K562 (cell line): ENCODE data around the gene SCNN1A. TPM values are rescaled to one million over a fixed set of nuclear protein-coding genes. Genes with fewer than 3 reads are reported as not detected.

Experiments
- ATAC-seq: fragments of 200-7000 bp; cut with Tn5 transposase; 3 replicates; pipeline ENCODE4 v1.9.1; 2020; ENCODE audit warnings: moderate library complexity
- BruUV-seq: library from RNA; stranded (reverse); fragments of 400-500 nt; replicated peaks from 2 replicates; lab custom pipeline; 2021; lab: Mats Ljungman, UMichigan
- CTCF ChIA-PET: fragments of 300-600 bp; formaldehyde crosslinking; extraction: SDS; loops from one replicate; lab custom pipeline; 2021; ENCODE audit warnings: low intra/inter-chr PET ratio; lab: Yijun Ruan, JAX
- POLR2A ChIA-PET: fragments of 300-600, 350-650 bp; sonication (Branson Sonifier 250); formaldehyde crosslinking; extraction: SDS; loops from one replicate; lab custom pipeline; 2021; ENCODE audit warnings: antibody characterized with exemption, inconsistent platforms; lab: Yijun Ruan, JAX
- DNase-seq, 4 experiments: peaks; one replicate each; pipeline versions ENCODE4 v3.0.0 to v3.0.0-alpha.2; 2011 to 2018; ENCODE audit warnings: low spot score in 3 of 4, mixed read lengths in 3 of 4; ENCODE audit errors: extremely low read depth in 1 of 4
- FAIRE-seq: peaks from 2 replicates; lab custom pipeline; 2011; peaks lifted over from hg19 to GRCh38; lab: Jason Lieb, UNC
- H2AFZ ChIP-seq: 2 replicates; pipeline ENCODE4 v1.6.0; 2011; ENCODE audit warnings: low read depth, low read length, control low read depth, inconsistent platforms
- H3K27ac ChIP-seq: fragments of 200-600 bp; 3 replicates; pipeline ENCODE4 v1.8.0; 2011; ENCODE audit warnings: low read depth, mild to moderate bottlenecking, control low read depth, inconsistent platforms, low read length, moderate library complexity, mixed read lengths; ENCODE audit errors: extremely low read depth
- H3K27me3 ChIP-seq, 2 experiments: fragments of 300-600 bp in 1 of 2; 2 replicates in 1 of 2; 3 replicates in 1 of 2; pipeline versions ENCODE4 v1.6.0 to v1.8.0; 2011; ENCODE audit warnings: inconsistent platforms in 2 of 2, low read length in 2 of 2, mild to moderate bottlenecking in 1 of 2, mixed read lengths in 1 of 2, moderate library complexity in 1 of 2; ENCODE audit not compliant: control insufficient read depth in 2 of 2, insufficient read depth in 2 of 2
- H3K36me3 ChIP-seq: fragments of 300-600 bp; 3 replicates; pipeline ENCODE4 v1.8.0; 2011; ENCODE audit warnings: mild to moderate bottlenecking, low read length, inconsistent platforms; ENCODE audit not compliant: control insufficient read depth, insufficient read depth
- H3K4me1 ChIP-seq, 2 experiments: fragments of 200-600 bp in 1 of 2; replicated peaks in 1 of 2; 2 replicates in 1 of 2; 3 replicates in 1 of 2; pipeline versions ENCODE4 v1.5.1 to v1.8.0; 2011; ENCODE audit warnings: inconsistent platforms in 2 of 2, low read length in 2 of 2, mild to moderate bottlenecking in 1 of 2, mixed read lengths in 1 of 2, moderate library complexity in 1 of 2; ENCODE audit not compliant: control insufficient read depth in 2 of 2, insufficient read depth in 2 of 2
- H3K4me2 ChIP-seq: 2 replicates; pipeline ENCODE4 v1.6.1; 2011; ENCODE audit warnings: low read length, control low read depth, inconsistent platforms, mixed read lengths; ENCODE audit not compliant: insufficient read depth
- H3K4me3 ChIP-seq: fragments of 200-600 bp; sonication (generic), shearing (Covaris generic); 2 replicates; pipeline ENCODE4 v1.5.1; 2016; ENCODE audit warnings: control low read depth, inconsistent platforms
- H3K79me2 ChIP-seq: fragments of 200-600 bp; 3 replicates; pipeline ENCODE4 v1.8.0; 2011; ENCODE audit warnings: low read length, inconsistent platforms; ENCODE audit not compliant: control insufficient read depth, insufficient read depth
- H3K9ac ChIP-seq, 2 experiments: 2 replicates each; pipeline versions ENCODE4 v1.6.0 to v1.6.1; 2011; ENCODE audit warnings: low read depth in 2 of 2, low read length in 2 of 2, control low read depth in 1 of 2, inconsistent platforms in 1 of 2, mild to moderate bottlenecking in 1 of 2, mixed read lengths in 1 of 2; ENCODE audit not compliant: insufficient read depth in 1 of 2
- H3K9me1 ChIP-seq: one replicate; pipeline ENCODE4 v1.6.0; 2011; ENCODE audit warnings: inconsistent platforms, mild to moderate bottlenecking, low read length, moderate library complexity; ENCODE audit not compliant: control insufficient read depth, insufficient read depth
- H3K9me3 ChIP-seq: replicated peaks from 2 replicates; pipeline ENCODE4 v1.5.1; 2011; ENCODE audit warnings: low read depth, low read length, inconsistent platforms; ENCODE audit not compliant: control insufficient read depth, insufficient read depth
- H4K20me1 ChIP-seq: replicated peaks from 2 replicates; pipeline ENCODE4 v1.6.1; 2011; ENCODE audit warnings: low read length, inconsistent platforms, mixed read lengths; ENCODE audit not compliant: control insufficient read depth, insufficient read depth
- GABPB1 ChIP-seq: sonication (generic); formaldehyde crosslinking; IDR thresholded peaks from 2 replicates; pipeline ENCODE4 v1.8.0; 2022; ENCODE audit warnings: mild to moderate bottlenecking, missing genetic modification reagents
- IRF1 ChIP-seq: sonication (generic); formaldehyde crosslinking; IDR thresholded peaks from 2 replicates; pipeline ENCODE4 v1.8.0; 2022; ENCODE audit warnings: missing genetic modification reagents, mild to moderate bottlenecking, borderline replicate concordance
- MTA3 ChIP-seq: fragments of 450-650 bp; formaldehyde crosslinking; IDR thresholded peaks from 2 replicates; pipeline ENCODE4 v1.6.1; 2017; ENCODE audit warnings: mild to moderate bottlenecking, borderline replicate concordance
- NUFIP1 ChIP-seq: fragments of 450-650 bp; IDR thresholded peaks from 2 replicates; pipeline ENCODE4 v1.6.1; 2018; ENCODE audit not compliant: partially characterized antibody
- RCOR1 ChIP-seq, 2 experiments: IDR thresholded peaks; 2 replicates each; pipeline ENCODE4 v1.6.1; 2012; ENCODE audit warnings: low read depth in 2 of 2, low read length in 2 of 2, borderline replicate concordance in 1 of 2, improper control_type of control experiment in 1 of 2
- WGBS: fragments of 100-300 bp; shearing (Covaris generic); methylation state at CpG from one replicate; pipeline ENCODE4 v1.1.6; 2016; ENCODE audit warnings: low coverage, mixed read lengths; ENCODE audit not compliant: insufficient coverage; ENCODE audit errors: missing lambda C conversion rate; 5-methylcytosine and 5-hydroxymethylcytosine counted together
- in situ Hi-C: fragments of 300-500 bp; cut with MboI; formaldehyde crosslinking; loops from 4 replicates; pipeline ENCODE4 v1.15.0; 2018; ENCODE audit warnings: inconsistent platforms, mixed read lengths
- intact Hi-C: fragments of 100-400 bp; cut with micrococcal nuclease; formaldehyde crosslinking; loops from 2 replicates; pipeline ENCODE4 v1.14.2; 2022
- polyA plus RNA-seq, 8 experiments: library from polyadenylated mRNA; depleted of rRNA in 4 of 8; stranded (reverse) in 5 of 8; unstranded in 3 of 8; fragments of >200 nt; fragmentation: Nextera tagmentation in 2 of 8; fragmentation: Illumina TruSeq in 1 of 8; extraction: Ambion mirVana in 2 of 8; extraction: Trizol in 1 of 8; gene quantifications; 2 replicates each; pipeline versions ENCODE4 v1.2.1 to v1.2.3, GENCODE V29; 2011 to 2014; ENCODE audit warnings: inconsistent platforms in 1 of 8, missing spikeins in 1 of 8
- total RNA-seq, 7 experiments: library from RNA; depleted of rRNA in 6 of 7; stranded (reverse); fragments of >200 nt in 6 of 7; fragmentation: Illumina TruSeq in 2 of 7; extraction: Trizol in 2 of 7; gene quantifications; 2 replicates each; pipeline versions ENCODE4 v1.2.1 to v1.2.3, GENCODE V29; 2011 to 2021; ENCODE audit warnings: low replicate concordance in 1 of 7

Gene SCNN1A
- total and polyA plus RNA-seq, 9 of the 15 experiments (the other 6 are each of a cell fraction or from before 2014, with no cell fraction given), result 0.15 to 0.49 (median 0.32) TPM; not detected in 5

- no peak for TF ChIP-seq IRF1 (CRISPR knock-in tag)
- TF ChIP-seq RCOR1 (IDR thresholded peaks at IDR 0.05; ENCODE audit: borderline replicate concordance in 1 of 2, low read depth in 2 of 2, low read length in 2 of 2), result no peak
- TF ChIP-seq MTA3, result no peak
These were observed 42.9 kb downstream of the SCNN1A start (continued) for GRCh38 chr12:6332459-6332858.

- no peak for ATAC-seq
- Histone ChIP-seq H3K27ac (no peak overlapping the region), H4K20me1 (no peaks in the 10 kb centered on the region), H3K9ac (no peak overlapping the region), H3K4me2 (no peak overlapping the region), H3K79me2 (peaks cover 17% of the 10 kb centered on the region), H3K9me1 (no peaks in the 10 kb centered on the region), H3K27me3 (no peaks in the 10 kb centered on the region), H3K4me1 (peaks cover 14 to 17% of the 10 kb centered on the region in 2 experiments), H3K36me3 (peaks cover 66% of the 10 kb centered on the region; the same call in 2 of the 3 replicates), H2AFZ (no peak overlapping the region), H3K9me3 (no peaks in the 10 kb centered on the region), H3K4me3 (no peak overlapping the region)
- CTCF ChIA-PET, result no interaction called here
- 95% methylated on average over 4 of the region's 4 CpGs for WGBS
- POLR2A ChIA-PET, result interaction anchor here (0.7 kb wide), 1 partner anchor 58 kb away, joined by 3 read pairs; no protein-coding TSS in a partner anchor
- no TSS peak for BruUV-seq
- DNase-seq, result no peak
- in situ Hi-C loops (no loop called here), intact Hi-C loops (no loop called here)
- FAIRE-seq, result no peak
- TF ChIP-seq GABPB1 (CRISPR knock-in tag), result no peak
- no peak for TF ChIP-seq NUFIP1
These were observed 44.2 kb downstream of the SCNN1A start for GRCh38 chr12:6330999-6331714.
